Dermis blood vessel endothelial cell (primary cell): Measurements from ENCODE around the gene RHD. TPM values are rescaled to one million over a fixed set of nuclear protein-coding genes. Genes with fewer than 3 reads are reported as not detected.
"Not testable (repeated sequence)": the region's sequence is repeated elsewhere in the genome, so short reads cannot be mapped to it uniquely, and the experiment has no call there.

Experiments
- DNase-seq: peaks from one replicate; pipeline ENCODE4 v3.0.0; 2010
- total RNA-seq: library from RNA; depleted of rRNA; stranded (reverse); fragments of >200 nt; gene quantifications from 2 replicates; pipeline ENCODE4 v1.2.3, GENCODE V29; 2014

Gene RHD
- total RNA-seq = 0.09 and 0.34 TPM in 2 replicates

DNA sequence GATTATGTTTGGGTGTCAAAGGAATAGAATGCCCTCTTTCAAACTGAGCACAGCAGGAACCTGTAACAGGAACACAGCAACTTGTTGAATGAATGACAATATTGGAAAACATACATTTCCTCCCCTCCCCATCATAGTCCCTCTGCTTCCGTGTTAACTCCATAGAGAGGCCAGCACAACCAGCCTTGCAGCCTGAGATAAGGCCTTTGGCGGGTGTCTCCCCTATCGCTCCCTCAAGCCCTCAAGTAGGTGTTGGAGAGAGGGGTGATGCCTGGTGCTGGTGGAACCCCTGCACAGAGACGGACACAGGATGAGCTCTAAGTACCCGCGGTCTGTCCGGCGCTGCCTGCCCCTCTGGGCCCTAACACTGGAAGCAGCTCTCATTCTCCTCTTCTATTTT is at the start of gene RHD:
RHD (plus strand) TSS at position 272 of the 400 bp plus-strand sequence; CDS start at position 311, 39 bp downstream.
- not testable (repeated sequence) for DNase-seq

DNA sequence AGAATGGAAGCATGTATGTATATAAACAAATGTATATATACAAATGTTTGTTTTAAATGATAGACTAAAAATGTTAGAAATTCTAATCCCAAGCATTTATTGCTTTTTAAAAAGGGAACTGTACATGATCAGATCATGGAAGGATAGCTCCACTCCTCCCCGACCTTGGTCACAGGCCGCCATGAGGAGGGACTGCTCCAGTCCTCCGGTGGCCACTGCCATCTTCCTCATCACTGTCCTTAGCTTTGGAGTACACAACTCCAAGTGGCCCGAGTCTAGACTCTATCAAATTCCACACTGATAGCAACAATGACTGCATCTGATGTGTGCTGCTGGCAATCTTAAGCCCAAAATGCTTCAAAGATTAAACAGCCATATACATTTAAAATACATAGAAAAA is 49.7 kb upstream of the RHD start:
- DNase-seq = no peak

DNA sequence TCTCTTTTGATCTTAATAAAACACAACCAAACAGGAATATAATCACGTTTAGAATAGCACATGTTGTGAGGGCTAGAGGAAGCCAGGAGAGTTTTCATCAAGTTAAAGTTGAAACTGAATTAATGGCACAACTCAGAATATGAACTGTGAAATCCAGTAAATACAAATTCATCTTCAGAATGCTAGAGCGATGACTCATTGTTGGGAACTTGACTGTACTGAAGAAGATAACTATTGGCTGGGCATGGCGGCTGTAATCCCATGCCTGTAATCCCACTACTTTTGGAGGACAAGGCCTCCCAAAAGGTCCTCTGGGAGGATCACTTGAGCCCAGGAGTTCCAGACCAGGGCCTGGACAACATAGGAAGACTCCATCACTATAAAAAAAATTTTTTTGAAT is 48.8 kb upstream of the RHD start:
- no peak for DNase-seq

DNA sequence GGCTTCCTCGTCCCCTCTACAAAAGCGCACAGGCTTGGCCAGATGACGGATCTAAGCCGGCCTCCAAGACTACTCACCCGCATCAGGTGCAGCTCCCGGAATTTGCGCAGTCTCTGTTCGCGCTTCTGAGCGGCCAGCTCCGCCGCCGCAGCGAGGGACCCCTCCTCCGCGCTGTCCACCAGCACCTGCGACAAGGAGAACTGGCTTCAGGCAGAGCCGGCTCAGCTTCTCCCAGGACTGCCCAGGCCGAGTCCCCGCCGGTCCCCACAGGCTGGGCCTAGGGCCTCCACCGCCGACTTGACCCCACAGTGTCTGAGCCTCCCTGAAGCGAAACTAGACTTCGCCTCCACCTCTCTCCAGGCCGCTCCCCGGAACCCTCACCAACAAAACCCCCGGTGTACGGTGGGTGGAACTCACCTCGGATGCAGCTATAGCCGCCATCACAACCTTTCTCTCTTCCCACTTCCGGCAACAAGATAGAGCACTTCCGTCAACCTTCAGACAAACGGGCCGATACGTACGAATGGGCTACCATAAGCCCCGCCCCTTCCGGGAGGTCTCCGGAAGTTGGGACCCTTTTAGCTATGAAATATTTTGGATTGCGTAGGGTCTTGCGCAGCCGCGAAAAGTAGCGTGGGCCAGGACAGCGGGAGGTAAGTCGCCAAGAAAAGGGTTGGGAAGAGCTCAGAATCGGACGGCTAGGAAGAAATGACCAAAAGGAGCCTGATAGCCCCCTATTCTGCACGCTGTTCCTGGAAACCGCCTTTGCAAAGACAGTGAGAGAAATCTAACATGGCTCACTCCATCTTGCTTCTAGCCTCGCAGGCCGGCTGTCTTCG is 40.1 kb upstream of the RHD start, which contains the start of gene SYF2:
SYF2 (minus strand) TSS at position 476 of the 839 bp plus-strand sequence; CDS start at position 441, 35 bp downstream.
- peak; percentile 89 for DNase-seq

DNA sequence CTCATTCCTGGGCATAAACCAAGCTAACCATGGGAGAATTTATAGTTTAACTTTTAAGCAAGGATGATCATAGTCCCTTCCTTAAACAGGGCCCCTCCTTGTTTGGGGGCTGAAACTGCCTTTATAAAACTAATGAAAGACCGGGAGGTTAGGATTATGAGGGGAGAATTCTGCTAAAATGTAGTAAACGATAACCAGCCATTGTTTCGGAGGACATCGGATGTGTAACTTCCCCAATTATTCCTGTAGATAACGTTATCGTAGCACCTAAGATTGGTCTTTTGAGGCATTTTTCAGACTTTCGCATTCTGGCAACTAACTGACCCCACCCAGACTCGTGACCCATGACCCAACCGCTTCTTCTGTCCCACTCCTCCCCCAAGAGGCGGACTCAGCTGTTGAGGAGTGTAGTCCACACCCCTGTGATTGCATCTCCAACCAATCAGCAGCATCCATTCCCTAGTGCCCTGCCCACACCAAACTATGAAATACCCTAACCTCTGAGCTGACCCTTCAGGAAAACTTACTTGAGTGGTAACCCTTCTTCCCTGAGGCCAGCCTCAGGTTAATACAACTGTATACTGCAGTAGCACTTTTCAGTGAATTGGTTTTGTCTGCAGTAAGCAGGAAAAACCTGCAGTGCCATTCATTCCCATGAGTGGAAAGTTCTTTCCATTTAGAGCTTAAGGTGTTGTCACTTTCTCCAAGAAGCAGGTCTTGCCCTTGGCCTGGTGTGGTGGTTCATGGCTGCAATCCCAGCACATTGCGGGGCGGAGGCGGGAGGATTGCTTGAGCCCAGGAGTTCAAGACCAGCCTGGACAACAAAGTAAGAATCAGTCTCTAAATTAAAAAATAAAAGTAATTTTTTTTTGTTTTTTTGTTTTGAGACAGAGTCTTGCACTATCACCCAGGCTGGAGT is 39.2 kb upstream of the RHD start:
- peak; percentile 90 for DNase-seq

DNA sequence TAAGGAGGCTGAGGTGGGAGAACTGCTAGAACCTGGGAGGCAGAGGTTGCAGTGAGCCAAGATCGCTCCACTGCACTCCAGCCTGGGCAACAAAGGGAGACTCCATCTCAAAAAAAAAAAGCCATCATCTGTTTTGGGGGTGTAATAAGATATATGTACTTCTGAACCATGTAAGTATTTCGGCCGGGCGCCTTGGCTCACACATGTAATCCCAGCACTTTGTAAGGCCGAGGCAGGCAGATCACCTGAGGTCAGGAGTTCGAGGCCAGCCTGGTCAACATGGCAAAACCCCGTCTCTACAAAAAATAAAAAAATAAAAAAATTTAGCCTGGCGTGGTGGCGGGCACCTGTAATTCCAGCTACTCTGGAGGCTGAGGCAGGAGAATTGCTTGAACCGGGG is 36.9 kb upstream of the RHD start:
- DNase-seq = not testable (repeated sequence)

DNA sequence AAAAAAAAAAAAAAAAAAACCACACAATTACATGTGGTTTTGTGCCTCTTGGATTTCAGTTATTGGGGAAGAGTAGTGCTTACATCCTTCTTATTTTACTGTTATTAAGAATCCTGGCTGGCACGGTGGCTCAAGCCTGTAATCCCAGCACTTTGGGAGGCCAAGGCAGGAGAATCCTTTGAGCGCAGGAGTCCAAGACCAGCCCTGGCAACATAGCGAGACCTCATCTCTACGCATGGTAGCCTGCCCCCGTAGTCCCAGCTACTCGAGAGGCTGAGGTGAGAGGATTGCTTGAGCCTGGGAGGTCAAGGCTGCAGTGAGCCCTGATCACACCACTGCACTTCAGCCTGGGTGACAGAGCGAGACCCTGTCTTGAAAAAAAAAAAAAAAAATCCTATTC is 36.0 kb upstream of the RHD start:
- DNase-seq = not testable (repeated sequence)

DNA sequence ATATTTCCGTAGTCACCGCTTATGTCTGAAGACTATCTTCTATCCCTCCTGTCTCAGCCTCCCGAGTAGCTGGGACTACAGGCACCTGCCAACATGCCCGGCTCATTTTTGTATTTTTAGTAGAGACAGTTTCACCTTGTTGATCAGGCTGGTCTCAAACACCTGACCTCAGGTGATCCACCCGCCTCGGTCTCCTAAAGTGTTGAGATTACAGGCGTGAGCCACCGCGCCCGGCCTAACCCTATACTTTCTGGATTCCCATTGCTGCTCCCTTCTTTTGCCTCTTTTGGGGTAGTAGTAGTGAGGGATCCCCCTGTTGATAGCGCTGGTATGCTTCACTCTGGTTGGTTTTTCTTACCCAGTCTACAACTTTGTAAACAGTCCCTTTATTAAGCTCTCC is 34.3 kb upstream of the RHD start:
- DNase-seq = no peak

DNA sequence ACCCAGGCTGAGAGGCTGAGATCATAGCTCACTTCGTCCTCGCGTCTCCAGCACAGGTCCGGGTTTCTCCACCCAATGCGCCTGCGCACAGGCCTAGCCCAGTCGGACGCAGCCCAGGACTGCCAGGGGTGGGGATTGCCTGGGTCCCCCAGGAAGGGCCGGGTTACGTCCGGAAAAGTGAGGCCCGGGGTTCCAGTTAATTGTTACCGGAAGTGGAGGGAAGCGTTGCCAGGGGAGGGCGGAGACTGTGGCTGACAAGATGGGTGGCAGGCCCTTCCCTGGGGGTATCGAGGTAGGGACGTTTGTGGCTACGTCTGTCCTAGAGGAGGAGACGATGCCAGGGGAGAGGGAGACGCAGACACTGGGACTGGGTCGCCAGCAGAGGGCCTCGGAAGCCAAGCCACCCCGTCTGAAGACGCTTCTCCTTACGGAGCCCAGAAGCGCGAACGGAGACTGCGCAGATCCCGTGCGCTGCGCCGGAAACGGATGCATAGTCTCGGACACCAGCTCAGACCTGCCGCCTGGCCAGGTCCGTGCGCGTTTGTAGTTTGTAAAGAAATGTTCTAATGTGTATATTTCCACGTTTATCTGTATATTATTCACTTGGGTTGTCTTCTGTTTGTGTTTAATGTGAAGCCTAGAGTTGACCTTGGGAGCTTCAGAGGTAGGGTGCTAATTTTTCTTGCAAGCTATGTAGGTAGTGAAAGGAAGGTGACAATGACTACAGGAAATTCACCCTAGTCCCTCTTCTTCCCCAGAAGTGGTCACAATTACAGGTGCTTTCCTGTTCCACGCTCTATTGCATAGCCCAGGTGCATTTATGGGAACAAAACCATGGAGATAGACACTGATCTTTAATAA is 32.4 kb upstream of the RHD start:
- peak; percentile 93 for DNase-seq

DNA sequence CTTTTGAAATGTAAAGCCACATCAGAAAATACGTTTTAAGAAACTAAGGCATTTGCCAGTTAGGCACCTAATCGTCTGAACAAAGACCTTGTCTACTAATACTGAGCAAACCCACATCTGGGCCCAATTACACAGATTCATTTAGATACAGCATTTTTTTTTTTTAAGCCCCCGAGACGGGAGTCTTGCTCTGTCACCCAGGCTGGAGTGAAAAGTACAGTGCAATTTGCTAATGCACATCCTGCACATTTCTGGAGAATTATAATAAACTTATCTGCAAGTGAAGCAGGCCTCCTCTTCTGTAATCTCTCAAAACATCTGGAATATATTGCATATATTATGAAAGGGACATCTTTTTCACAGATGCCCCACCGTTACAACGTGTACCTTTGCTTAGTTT is 28.4 kb upstream of the RHD start:
- no peak for DNase-seq

DNA sequence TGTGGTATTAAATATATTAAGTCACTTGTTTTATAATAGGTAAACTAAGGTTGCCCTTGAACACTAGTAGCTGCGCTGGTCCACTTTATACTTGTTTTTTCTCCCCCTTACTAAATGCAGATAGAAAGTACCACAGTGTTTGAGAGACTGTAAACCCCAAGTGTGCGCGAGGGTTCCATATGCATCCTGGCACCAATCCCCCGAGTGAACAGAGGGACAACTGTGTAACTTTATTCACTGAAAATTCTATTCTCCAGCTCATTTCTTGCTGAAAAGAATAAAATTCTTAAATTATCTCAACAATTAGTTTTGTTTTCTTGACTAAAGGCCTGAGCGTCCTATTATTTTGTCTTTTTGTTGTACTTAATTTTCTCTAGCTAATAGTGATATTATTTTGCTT is 26.9 kb upstream of the RHD start:
- DNase-seq = no peak

DNA sequence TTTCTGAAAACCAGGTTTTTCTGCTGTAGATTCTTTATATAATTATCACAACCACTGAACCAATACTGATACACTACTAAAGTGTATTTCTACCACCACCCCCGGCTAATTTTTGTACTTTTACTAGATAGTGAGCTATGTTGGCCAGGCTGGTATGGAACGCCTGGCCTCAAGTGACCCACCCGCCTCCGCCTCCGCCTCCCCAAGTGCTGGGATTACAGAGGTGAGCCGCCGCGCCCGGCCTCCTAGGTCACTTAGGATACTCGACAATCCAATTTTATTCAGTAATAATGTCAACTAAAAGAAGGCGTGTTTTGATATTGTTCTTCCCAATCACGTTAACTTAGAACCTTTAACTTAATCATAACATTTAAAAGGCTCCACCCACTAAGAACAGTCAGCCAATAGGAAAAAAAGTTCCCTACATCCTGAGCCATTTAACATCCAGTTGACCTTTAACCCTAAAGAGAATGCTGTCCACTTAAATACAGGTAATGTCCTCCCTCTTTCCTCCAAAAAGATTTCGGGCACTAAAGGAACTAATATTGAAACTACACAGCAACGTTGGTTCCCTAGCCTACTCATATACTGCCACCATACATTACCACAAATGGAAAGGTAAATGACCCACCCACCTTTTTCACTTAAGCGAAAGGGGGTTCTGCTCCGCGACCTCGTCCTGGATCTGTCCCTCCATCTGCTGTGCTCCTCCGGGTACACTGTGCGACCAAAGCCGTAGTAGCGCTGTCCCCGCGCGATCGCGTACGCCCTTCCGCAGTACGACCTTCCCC is 26.3 kb upstream of the RHD start:
- peak; percentile 50 for DNase-seq

DNA sequence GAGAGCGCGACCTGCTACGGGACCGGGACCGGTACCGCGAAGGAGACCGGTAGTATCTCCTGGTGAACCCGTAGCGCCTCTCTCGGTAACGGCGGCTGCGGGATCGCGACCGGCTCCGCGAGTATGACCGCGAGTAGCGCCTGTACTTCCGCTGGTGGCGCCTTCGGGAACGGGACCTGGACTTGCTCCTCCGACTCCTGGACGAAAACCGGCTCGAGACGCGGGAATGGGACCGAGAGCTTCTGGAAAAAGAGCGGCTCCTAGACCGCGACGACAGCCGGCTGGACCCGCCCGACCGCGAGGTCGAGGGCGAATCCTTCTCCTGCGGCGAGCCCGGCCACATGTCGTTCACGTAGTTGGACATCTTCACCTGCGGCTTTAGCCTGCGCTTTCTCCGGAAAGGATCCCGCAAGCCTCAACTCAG is 25.7 kb upstream of the RHD start:
- DNase-seq = peak; percentile 40

DNA sequence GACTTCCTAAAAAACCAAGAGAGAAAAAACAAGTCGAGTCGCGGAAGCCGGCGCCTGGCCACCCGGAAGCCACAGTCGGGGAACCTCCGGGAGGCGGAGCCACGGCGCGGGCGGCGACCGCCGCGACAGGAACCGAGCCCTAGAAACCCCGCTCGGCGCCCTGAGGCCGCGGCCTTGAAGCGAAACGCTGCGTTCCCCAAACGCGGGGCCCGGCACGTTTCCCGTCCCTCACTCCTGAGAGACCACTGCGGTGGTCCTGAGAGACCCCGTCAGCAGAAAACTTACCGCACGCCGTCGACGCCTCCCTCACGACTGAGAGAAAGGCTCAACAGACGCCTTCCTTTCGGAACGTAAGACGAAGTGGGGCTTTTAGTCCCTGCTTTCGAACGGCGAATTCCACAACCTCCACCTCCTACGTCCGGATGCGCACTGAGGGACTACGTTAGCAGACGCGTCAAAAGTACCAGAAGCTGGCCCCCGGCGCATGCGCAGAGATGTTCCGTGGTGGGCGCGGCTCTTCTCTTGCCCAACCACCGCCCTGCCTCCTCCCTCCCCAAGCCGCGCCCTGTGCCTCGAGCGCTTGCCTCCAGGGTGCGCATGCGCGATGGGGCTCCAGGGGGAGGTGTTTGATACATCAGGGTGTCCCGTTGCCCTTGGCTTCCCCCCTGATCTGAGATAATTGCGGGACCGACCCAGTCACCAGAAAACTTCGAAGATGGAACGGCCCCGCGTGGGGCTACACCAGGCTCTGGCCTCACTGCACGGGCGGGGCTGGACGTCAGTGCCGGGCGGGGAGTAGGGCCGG is 25.1 kb upstream of the RHD start, which contains the start of gene RSRP1:
RSRP1 (minus strand) TSS at position 431 of the 805 bp plus-strand sequence. CDS start 491 bp downstream, outside the sequence.
- peak; percentile 98 for DNase-seq

DNA sequence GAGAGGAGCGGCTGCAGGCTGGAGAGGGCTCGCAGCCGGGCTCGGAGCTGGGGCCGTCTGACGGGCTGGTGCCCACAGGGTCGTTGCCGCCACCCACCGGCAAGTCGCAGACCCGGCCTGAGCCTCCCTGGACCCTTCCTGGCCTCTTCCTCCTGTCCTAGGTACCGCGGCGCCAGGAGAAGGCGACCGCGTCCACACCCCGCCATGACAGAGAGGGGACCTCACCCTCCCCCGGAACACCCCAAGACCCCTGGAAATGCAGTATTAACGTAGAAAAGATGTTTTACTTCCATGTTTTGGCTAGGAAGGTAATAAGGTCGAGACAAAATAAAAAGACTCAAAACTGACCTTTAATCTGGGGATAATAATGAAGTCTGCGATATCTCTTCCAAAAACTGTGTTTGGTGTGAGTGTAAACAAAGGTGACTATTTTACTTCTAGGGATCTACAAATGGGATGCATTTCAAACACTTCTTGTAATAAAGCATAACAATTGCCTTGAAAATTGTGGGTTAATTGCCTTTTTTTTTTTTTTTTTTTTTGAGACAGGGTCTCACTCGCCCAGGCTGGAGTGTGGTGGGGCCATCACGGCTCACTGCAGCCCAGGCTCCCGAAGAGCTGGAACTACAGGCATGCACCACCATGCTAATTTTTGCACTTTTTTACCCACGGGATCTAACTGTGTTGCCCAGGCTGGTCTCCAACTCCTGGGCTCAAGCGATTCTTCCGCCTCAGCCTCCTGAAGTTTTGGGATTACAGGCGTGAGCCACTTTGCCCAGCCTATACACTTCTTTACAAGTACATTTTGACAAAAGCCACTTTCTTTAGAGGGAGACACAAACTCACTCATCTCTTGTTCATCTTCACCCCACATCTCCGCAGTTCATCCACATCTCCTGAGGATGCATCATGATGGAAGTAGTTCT is 24.2 kb upstream of the RHD start:
- no peak for DNase-seq

DNA sequence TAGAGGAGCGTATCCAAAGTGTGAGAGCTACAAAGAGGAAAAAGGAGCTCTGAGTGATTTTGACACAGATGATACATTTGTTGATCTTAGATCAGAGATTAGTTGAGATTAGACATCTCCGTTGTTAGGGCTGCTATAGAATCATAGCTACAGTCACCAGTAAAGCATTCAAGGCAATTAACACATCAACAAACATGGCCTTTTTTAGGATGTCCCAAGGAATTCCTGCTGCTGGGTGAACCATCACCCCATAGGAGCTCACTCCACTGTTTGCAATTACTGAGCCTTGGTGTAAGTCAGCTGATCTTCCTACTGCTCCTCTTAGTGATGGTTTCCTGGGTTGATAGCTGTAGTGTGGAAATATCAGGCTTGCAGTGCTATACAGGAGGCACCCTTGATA is 18.4 kb upstream of the RHD start:
- peak; percentile 25 for DNase-seq

DNA sequence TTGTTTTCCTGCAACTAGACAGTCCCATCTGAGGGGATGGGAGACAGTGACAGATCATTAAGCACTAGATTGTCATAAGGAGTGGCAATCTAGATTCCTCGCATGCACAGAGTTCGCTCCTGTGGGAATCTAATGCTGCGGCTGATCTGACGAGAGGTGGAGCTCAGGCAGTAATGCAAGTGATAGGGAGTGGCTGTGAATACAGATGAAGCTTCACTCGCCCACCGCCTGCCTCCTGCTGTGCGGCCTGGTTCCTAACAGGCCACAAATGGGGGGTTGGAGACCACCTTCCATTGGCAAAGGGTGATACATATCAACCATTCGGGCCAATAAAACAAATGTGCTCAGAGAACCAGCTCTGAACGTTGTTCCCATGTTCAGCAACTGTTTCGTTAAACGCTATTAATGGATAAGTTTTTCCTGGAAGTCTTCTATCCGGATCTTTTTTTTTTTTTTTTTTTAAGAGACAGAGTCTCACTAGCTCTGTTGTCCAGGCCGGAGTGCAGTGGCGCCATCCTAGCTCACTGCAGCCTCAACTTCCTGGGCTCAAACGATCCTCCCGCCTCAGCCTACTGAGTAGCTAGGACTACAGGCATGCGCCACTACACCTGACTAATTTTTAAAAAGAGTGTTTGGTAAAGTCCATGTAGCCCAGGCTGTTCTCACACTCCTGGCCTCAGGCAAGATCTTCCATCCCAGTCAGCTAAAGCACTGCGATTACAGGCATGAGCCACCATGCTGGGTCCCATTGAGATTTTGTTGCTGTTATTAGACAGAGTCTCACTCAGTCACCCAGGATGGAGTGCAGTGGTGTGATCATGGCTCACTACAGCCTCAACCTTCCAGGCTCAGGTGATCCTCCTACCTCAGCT is 16.4 kb upstream of the RHD start:
- no peak for DNase-seq

DNA sequence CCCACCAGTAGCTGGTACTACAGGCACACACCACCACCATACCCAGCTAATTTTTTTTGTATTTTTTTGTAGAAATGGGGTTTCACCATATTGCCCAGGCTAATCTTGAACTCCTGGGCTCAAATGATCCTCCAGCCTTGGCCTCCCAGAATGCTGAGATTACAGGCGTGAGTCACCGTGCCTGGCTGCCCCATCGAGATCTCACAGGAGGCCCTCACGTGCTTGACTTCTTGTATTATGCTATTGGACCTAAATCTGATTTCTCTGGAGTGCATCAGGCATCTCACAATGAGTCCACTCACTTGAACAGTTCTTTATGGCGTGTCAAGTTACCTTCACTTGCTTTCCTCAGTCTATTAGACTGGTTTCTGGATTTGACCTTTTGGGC is 15.7 kb upstream of the RHD start:
- DNase-seq = no peak
